GM21619 (cell line): Measurements from ENCODE around the gene ZNF526.
A peak's percentile ranks its signal among the peaks of the same experiment; 100 is the strongest.

ENCODE experiments used
- ATAC-seq: cut with Tn5 transposase; IDR thresholded peaks from one replicate; pipeline ENCODE4 v1.9.1; 2021; ENCODE audit not compliant: unreplicated experiment

ZNF526 gene

GRCh38 chr19:42196011-42197001, 23.8 kb upstream of the ZNF526 start:
- ATAC-seq = no peak

DNA sequence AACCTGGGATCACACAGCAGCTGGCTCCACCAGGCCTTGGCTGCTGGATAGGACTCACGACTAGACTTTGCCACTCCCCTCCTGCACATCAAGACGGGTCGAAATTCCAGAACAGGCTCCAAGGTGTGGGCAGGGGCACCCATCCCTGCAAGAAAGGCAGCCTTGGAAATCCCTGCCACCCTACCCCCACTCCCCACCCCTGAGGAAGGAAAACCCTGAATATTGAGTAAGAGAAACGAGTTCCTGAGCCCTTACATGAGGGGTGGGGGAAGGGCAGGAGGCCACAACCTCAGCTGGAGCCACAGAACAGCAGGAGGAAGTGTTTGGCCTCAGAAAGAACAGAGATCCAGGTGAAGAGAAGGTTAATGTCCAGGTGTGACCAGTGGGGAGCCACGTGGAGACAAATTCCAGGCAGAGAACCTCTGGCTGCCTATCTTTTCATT, 22.7 kb upstream of the ZNF526 start:
- ATAC-seq = no peak

- ATAC-seq = peak; percentile 48
These were observed 21.3 kb upstream of the ZNF526 start for GRCh38 chr19:42198676-42199439.

GRCh38 chr19:42199440-42200115, 20.5 kb upstream of the ZNF526 start:
- ATAC-seq = peak; percentile 36

GRCh38 chr19:42200116-42200715, 19.9 kb upstream of the ZNF526 start:
- no peak for ATAC-seq

DNA sequence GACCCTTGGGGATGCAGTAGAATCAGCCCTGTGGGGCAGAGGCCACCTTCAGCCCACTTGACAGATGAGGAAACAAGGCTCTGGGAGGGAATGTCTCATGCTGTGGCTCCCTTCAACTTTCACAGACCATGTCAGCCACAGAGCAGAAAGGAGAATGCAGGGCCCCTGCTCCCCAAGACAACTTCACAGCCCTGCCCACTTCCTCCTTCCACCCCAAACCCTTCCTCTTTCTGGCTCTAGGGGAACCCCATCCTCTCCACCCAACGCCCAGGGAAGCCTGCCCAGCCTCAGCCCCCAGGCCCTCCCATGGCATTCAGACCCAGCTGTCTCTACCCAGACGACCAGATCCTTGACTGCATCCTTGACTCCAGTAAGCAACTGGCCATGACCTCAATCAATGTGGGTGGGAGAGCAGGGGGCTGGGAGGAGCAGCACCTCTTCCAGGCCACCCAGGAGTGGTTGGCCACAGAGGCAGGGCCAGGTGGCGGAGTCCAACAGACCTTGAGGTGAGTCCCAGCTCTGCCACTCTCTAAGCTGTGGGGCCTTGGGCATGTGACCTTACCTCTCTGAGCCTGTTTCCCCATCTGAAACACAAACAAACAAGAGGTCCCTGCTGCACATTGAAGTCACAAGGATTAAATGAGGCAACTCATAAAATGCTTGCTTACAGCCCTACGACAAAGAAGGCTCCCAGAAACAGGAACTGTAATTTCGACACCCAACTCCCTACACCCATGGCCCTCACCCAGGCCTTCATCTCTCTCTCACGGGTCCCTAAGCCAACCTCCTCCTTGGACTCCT, 18.4 kb upstream of the ZNF526 start:
- peak; percentile 37 for ATAC-seq

GRCh38 chr19:42202290-42202880, 17.7 kb upstream of the ZNF526 start:
- ATAC-seq = no peak

- no peak for ATAC-seq
These were observed 16.4 kb upstream of the ZNF526 start for GRCh38 chr19:42203700-42204099.

GRCh38 chr19:42204664-42205063, 15.4 kb upstream of the ZNF526 start:
- no peak for ATAC-seq

GRCh38 chr19:42206871-42207755, 13.0 kb upstream of the ZNF526 start:
- ATAC-seq = no peak

- no peak for ATAC-seq
These were observed 12.3 kb upstream of the ZNF526 start for GRCh38 chr19:42207767-42208271.

GRCh38 chr19:42208612-42209011, 11.5 kb upstream of the ZNF526 start:
- ATAC-seq = no peak

GRCh38 chr19:42212886-42213285, 7.2 kb upstream of the ZNF526 start:
- no peak for ATAC-seq

DNA sequence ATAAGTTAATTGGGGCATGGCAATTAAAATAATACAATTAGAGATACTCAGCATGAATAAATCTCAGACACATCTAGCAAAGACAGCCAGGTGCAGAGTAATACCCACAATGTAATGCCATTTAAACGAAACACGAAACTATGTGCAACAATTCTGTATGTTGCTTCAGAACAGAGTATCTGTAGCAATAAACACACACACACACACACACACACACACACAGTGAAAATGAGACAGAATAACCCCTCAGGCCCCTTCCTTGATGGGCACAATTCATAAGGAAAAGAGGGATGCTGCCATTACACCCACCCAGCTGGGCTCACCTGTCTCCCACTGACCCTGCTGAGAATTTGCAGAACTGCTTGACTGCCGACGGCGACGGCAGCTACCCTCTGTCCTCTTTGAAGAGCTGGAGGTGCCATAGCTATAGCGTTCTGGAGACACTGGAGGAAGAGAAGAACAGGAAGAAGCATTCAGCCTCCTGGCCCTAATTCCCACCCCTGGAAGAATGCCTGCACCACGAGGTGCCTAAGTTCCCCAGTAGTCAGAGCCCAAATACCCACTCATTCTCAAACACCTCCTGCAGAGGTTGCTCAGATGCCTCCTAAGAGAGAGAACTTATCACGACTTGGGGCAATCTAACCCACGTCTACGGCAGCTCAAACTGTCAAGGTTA, 5.2 kb upstream of the ZNF526 start:
- no peak for ATAC-seq

DNA sequence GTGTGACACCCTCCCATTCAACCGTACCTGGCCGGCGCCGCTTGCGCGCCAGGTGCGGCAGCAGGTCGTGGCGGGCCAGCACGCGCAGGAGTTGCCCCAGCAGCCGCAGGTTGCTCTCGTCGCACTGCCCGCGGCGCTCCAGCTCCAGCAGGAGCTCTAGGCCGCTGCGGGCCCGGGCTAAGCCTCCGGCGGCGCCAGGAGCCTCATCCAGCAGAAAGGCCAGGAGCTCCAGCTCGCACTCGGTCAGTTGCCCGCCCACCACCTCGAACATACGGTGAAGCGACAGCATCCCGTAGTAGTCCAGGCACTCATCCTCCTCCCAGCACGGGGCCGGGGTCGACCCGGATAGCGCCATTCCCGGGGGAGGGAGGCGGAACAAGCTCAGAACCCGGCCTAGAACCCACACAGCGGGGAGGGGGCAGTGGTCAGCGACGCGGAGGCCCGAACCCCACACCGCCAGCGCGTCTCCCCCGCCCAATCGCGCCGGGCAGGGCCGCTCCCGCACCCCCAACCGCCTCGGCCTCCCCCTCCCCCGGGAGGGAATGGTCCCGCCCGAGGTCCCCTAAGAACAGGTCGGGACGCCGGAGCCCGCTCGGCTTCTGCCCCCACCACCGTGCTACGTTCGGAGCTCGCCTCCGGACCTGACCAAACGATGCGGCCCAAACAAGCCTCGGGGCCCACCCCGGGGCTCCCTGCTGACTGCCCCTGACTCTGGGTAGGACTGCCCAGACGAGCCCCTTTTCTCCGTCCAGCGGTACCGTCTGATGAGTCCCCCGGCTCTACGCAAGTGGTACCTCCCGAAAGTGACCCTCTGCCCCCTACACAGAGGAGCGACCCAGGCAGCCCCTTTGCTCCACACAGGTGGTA, 3.2 kb upstream of the ZNF526 start:
- peak; percentile 2 for ATAC-seq

GRCh38 chr19:42217520-42218437, 2.3 kb upstream of the ZNF526 start, which contains the start of gene DEDD2:
Gene DEDD2, minus strand, starts transcription at chr19:42217677. Its CDS starts 670 bp downstream, at chr19:42217007.
- peak; percentile 51 for ATAC-seq
